ENCODE results near the gene UBE2K.
A peak's percentile ranks its signal among the peaks of the same experiment; 100 is the strongest.
"Not testable (repeated sequence)": the region's sequence is repeated elsewhere in the genome, so short reads cannot be mapped to it uniquely, and the experiment has no call there.

UBE2K gene

DNA sequence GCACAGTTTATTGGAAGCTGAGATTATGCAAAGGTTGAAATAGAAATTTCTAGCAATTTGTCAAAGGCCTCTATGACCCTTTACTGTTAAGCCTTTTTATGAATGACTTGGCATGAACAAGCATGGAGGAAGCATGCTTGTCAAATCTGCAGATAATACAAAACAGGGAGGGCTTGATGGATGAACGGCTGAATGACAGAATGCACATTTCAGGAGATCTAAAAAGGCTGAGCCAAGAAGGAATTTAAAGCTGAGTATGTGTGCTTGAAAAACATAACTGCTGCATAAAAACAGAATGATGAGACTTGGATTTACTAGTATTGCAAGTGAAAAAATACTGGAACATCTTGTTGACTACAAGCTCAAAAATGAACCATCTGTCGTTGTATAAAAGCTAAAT is 29.0 kb upstream of the UBE2K start:
- Mint-ChIP-seq H3K27me3 (no peaks in the 10 kb centered on the region), H3K27ac (no peak overlapping the region), H3K9me3 (no peaks in the 10 kb centered on the region), H3K4me1 (no peaks in the 10 kb centered on the region), H3K4me3 (no peak overlapping the region)
- DNase-seq (no peak), ATAC-seq (no peak)

DNA sequence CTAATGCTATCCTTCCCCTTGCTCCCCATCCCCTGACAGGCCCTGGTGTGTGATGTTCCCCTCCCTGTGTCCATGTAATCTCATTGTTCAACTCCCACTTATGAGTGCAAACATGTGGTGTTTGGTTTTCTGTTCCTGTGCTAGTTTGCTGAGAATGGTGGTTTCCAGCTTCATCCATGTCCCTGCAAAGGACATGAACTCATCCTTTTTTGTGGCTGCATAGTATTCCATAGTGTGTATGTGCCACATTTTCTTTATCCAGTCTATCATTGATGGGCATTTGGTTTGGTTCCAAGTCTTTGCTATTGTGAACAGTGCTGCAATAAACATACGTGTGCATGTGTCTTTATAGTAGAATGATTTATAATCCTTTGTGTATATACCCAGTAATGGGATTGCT is 27.6 kb upstream of the UBE2K start:
- not testable (repeated sequence) for H3K27me3 Mint-ChIP-seq, DNase-seq, ATAC-seq, H3K27ac Mint-ChIP-seq, H3K4me3 Mint-ChIP-seq, H3K9me3 Mint-ChIP-seq, H3K4me1 Mint-ChIP-seq

DNA sequence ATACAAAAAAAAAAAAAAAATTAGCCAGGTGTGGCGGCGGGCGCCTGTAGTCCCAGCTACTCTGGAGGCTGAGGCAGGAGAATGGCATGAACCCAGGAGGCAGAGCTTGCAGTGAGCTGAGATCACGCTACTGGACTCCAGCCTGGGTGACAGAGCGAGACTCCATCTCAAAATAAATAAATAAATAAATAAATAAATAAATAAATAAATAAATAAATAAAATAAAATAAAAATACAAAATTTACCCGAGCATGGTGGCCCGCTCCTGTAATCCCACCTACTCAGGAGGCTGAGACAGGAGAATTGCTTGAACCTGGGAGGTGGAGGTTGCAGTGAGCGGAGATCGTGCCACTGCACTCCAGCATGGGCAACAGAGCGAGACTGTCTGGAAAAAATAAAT is 22.3 kb upstream of the UBE2K start:
- not testable (repeated sequence) for H3K27ac Mint-ChIP-seq, H3K27me3 Mint-ChIP-seq

DNA sequence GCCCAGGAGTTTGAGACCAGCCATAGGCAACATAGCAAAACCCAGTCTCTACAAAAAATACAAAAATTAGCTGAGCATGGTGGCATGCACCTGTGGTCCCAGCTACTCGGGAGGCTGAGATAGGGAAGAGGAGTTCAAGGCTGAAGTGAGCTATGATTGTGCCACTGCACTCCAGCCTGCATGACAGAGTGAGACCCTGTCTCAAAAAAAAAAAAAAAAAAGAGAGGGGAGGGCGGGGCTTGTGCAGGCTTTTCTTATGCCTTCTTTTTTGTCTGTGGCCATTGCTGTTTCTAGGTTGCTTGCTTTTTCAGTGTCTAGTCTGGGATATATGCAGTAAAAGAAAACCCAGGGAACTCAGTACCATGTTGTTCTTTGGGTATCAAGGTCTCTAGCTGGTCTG is 16.9 kb upstream of the UBE2K start:
- not testable (repeated sequence) for H3K4me1 Mint-ChIP-seq, H3K27me3 Mint-ChIP-seq, ATAC-seq, DNase-seq, H3K4me3 Mint-ChIP-seq, H3K9me3 Mint-ChIP-seq, H3K27ac Mint-ChIP-seq

More for the DNA sequence above, 22.3 kb upstream of the UBE2K start:
- not testable (repeated sequence) for H3K4me1 Mint-ChIP-seq, H3K9me3 Mint-ChIP-seq, H3K4me3 Mint-ChIP-seq, ATAC-seq, DNase-seq

DNA sequence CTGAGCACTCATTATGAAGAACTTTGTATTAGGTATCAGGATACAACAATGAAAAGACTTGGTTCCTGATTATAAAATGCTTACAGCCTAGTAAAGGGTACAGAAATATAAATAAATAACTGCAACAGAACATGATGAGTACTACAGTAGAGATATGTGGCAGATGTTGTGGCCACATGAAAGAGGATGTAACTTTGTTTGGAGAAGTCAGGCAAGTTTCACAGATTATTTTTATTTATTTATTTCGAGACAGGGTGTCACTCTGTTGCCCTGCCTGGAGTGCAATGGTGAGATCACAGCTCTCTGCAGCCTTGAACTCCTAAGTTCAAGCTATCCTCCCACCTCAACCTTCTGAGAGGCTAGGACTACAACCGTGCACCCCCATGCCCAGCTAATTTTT is 15.8 kb upstream of the UBE2K start:
- no peak for DNase-seq
- no peaks in the 10 kb centered on the region for H3K9me3 Mint-ChIP-seq
- H3K4me1 Mint-ChIP-seq, result no peaks in the 10 kb centered on the region
- no peak for ATAC-seq
- peaks cover 9% of the 10 kb centered on the region for H3K27me3 Mint-ChIP-seq
- H3K4me3 Mint-ChIP-seq, result no peak overlapping the region
- no peak overlapping the region for H3K27ac Mint-ChIP-seq

DNA sequence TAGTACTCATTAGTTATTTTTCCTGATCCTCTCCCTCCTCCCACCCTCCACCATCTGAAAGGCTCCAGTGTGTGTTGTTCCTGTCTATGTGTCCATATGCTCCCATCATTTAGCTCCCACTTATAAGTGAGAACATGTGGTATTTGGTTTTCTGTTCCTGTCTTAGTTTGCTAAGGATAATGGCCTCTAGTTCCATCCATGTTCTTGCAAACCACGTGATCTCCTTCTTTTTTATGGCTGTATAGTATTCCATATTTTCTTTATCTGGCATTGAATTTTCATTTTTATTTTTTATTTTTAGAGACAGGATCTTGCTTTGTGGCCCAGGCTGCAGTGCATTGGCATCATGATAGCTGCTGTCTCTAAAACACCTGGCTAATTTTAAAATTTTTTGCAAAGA is 11.9 kb upstream of the UBE2K start:
- ATAC-seq, result no peak

DNA sequence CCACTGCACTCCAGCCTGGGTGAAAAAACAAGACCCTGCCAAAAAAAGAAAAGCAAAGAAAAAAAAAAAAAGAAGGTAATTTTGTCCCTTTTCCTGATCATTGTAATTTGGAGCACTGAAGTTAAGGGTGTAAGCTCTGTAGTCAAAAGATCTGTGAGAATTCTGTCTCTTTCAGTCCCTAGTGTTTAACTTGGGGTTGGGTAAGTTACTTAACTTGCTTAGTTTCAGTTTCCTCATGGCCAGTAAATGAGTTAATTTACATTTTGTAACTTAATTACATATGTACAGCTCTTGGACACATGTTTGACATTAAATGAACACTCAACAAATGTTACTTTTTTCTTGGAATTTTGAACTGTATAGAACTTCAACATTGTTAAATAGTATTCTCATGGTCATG is 10.9 kb upstream of the UBE2K start:
- no peaks in the 10 kb centered on the region for H3K9me3 Mint-ChIP-seq
- no peaks in the 10 kb centered on the region for H3K4me1 Mint-ChIP-seq
- H3K27ac Mint-ChIP-seq, result no peak overlapping the region
- DNase-seq, result no peak
- H3K27me3 Mint-ChIP-seq, result no peaks in the 10 kb centered on the region
- ATAC-seq, result no peak
- H3K4me3 Mint-ChIP-seq, result no peak overlapping the region

More for the DNA sequence above, 11.9 kb upstream of the UBE2K start:
- H3K27ac Mint-ChIP-seq, result no peak overlapping the region
- no peaks in the 10 kb centered on the region for H3K4me1 Mint-ChIP-seq
- no peaks in the 10 kb centered on the region for H3K27me3 Mint-ChIP-seq
- DNase-seq, result no peak
- no peaks in the 10 kb centered on the region for H3K9me3 Mint-ChIP-seq
- no peak overlapping the region for H3K4me3 Mint-ChIP-seq

DNA sequence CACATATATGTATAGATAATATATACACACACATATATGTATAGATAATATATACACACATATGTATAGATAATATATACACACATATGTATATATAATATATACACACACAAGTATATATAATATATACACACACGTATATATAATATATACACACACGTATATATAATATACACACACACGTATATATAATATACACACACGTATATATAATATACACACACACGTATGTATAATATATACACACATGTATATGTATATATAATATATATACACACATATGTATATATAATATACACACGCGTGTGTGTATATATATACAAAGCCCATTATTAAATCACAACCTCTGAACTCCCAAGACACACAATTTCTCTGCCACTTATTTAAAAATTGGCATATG is 8.0 kb upstream of the UBE2K start:
- Mint-ChIP-seq H3K27ac (no peak overlapping the region), H3K27me3 (no peaks in the 10 kb centered on the region), H3K4me3 (no peak overlapping the region), H3K4me1 (no peaks in the 10 kb centered on the region), H3K9me3 (no peaks in the 10 kb centered on the region)
- DNase-seq, result no peak
- ATAC-seq, result no peak

DNA sequence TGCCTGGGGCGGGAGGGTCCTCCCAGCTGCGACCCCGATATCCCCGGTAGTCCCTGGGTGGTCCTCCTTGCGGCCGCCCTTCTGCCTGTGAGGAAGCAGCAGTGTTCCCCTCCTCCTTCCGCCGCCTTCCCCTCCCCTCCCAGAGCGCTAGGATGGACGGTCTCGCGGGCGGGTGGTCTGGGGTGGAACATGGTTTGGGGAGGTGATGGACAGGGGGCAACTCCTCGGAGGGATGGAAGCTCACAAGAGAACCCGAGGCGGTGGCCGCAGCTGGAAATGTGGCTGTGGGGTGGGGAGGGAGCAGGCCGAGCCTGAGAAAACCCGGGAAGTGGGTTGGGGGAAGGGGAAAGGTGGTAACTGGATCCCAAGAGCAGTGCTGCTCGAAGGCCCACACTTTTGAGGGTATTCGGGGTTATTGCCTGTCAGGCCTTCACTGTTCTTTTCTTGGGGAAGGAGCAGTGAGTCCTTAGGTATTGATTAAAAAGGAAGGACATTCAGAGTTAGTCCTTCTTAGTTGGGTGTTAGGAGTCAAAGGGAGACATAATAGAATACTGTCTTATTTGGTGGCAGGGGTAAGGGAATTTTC is 581 bp downstream of the UBE2K start:
- ATAC-seq (peak; percentile 45), DNase-seq (no peak)
- H3K27me3 Mint-ChIP-seq, result no peaks in the 10 kb centered on the region
- peak overlapping the region; percentile 99 for H3K27ac Mint-ChIP-seq
- peak overlapping the region; percentile 94 to 100 for H3K4me3 Mint-ChIP-seq
- H3K4me1 Mint-ChIP-seq, result peaks cover 37% of the 10 kb centered on the region
- H3K9me3 Mint-ChIP-seq, result no peaks in the 10 kb centered on the region

DNA sequence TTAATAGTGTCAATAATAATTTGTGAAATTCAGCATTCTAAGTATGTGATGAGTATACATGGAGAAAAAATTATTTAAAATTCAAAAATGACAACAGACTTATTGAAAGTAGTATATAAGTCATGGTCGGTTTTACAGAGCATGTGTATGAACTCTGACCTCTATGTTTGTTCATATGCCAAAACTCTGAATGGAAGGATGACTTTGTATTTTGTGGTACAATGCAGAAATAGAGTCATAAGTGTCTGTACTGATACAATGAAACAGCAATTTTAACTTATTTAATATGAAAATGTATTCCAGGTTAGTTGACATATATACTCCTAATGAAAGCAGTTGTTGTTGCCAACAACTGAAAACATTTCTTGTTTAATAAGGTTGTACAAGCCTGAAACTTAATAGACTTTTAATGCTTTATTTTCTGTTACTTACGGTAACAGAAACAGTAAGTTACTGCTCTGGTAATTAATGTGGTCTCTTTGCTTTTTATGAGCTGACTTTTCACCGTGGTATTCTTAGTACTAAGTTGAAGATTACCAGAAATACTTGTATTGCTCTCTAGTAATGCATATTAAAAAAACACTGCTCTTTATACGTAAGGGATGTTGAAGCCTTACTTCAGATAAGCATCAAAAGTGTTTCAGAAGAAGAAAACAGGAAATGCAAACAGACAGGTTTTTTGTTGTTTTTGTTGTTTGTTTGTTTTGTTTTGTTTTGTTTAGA is 1.9 kb downstream of the UBE2K start:
- peaks cover 37% of the 10 kb centered on the region for H3K4me1 Mint-ChIP-seq
- ATAC-seq, result peak; percentile 39
- DNase-seq, result no peak

DNA sequence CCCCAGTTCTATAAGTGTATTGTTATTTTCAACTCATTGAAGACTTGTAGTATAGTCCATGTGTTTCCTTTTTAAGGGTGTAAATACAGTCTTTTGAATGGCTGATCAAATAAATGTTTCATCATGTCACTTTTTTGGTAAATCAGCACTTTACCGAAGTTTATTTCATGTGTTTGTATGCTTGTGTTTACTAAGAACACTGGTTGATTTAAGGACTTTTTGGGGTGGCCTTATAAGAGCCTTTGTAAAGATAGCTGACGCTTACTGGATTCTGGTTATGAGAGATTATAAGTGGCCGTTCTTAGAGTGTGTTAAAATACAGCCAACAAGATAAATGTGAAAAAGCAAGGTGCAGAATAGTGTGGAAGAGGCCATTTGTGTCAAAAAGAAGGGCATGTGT is 2.6 kb downstream of the UBE2K start:
- no peaks in the 10 kb centered on the region for H3K27me3 Mint-ChIP-seq
- peaks cover 36% of the 10 kb centered on the region for H3K4me1 Mint-ChIP-seq
- no peaks in the 10 kb centered on the region for H3K9me3 Mint-ChIP-seq
- DNase-seq (no peak), ATAC-seq (no peak)
- H3K27ac Mint-ChIP-seq, result no peak overlapping the region
- H3K4me3 Mint-ChIP-seq, result peak overlapping the region; percentile 26 to 94

More for the DNA sequence above, 1.9 kb downstream of the UBE2K start:
- peak overlapping the region; percentile 94 to 100 for H3K4me3 Mint-ChIP-seq
- H3K9me3 Mint-ChIP-seq, result no peaks in the 10 kb centered on the region
- H3K27ac Mint-ChIP-seq, result peak overlapping the region; percentile 80 to 83
- H3K27me3 Mint-ChIP-seq, result no peaks in the 10 kb centered on the region

DNA sequence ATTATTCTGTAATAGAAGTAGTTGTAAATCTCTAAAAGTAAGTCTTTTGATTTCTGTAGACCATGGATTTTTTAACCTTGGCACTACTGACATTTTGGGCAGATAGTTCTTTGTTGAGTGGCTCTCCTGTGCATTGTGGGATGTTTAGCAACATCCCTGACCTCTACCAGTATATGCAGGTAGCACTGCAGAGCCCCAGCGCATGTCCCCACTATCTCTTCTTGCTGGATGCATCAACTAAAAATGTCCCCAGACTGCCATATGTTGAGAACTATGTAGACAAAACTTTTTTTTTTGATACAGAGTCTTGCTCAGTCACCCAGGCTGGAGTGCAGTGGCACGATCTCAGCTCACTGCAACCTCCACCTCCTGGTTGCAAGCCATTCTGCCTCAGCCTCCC is 4.8 kb downstream of the UBE2K start:
- H3K9me3 Mint-ChIP-seq, result no peaks in the 10 kb centered on the region
- H3K4me1 Mint-ChIP-seq, result peaks cover 40% of the 10 kb centered on the region
- H3K27ac Mint-ChIP-seq, result no peak overlapping the region
- H3K27me3 Mint-ChIP-seq, result no peaks in the 10 kb centered on the region
- ATAC-seq (no peak), DNase-seq (no peak)
- no peak overlapping the region for H3K4me3 Mint-ChIP-seq

DNA sequence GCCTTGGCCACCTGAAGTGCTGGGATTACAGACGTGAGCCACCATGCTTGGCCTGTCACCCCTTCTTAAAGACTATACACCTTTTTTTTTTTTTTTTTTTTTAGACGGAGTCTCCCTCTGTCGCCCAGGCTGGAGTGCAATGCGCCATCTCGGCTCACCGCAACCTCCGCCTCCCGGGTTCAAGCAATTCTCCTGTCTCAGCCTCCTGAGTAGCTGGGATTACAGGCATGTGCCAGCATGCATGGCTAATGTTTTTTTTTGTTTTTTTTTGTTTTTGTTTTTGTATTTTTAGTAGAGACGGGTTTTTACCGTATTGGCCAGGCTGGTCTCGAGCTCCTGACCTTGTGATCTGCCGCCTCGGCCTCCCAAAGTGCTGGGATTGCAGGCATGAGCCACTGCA is 6.9 kb downstream of the UBE2K start:
- not testable (repeated sequence) for H3K4me3 Mint-ChIP-seq, ATAC-seq, H3K27me3 Mint-ChIP-seq, DNase-seq, H3K9me3 Mint-ChIP-seq
- Mint-ChIP-seq H3K4me1 (peaks cover 47% of the 10 kb centered on the region), H3K27ac (peak overlapping the region in 1 of 2 donors; percentile 89)

DNA sequence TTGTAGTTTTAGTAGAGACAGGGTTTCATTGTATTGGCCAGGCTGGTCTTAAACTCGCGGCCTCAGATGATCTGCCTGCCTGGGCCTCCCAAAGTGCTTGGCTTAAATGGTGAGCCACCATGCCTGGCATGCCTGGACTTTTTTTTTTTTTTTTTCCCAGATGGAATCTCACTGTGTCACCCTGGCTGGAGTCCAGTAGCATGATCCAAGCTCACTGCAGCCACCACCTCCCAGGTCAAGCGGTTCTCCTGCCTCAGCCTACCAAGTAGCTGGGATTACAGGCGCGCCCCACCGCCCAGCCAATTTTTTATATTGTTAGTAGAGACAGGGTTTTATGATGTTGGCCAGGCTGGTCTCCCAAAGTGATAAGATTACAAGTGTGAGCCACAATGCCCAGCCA is 8.4 kb downstream of the UBE2K start:
- DNase-seq, result no peak
- Mint-ChIP-seq H3K27ac (peak overlapping the region in 1 of 2 donors; percentile 37), H3K27me3 (no peaks in the 10 kb centered on the region), H3K9me3 (no peaks in the 10 kb centered on the region), H3K4me1 (peaks cover 44% of the 10 kb centered on the region), H3K4me3 (no peak overlapping the region)
- ATAC-seq, result peak; percentile 40

DNA sequence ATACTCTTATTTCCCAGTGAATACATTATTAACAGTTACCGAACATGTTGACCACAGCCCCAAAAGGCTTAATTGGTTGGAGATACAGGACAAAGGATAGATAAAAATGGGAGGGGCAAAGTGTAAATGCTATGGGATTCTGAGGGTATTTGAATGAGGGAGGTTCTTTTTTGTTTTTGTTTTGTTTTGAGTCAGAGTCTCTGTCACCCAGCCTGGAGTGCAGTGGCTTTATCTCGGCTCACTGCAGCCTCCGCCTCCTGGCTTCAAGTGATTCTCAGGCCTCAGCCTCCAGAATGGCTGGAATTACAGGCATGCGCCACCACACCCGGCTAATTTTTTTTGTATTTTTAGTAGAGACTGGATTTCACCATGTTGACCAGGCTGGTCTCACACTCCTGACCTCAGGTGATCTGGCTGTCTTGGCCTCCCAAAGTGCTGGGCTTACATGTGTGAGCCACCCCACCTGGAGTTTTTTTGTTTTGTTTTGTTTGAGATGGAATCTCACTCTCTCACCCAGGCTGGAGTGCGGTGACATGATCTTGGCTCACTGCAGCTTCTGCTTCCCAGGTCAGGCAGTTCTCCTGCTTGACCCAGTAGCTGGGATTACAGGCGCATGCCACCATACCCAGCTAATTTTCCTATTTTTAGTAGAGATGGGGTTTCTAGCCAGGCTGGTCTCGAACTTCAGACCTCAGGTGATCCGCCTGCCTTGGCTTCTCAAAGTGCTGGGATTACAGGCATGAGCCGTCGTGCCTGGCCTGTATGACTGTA is 9.0 kb downstream of the UBE2K start:
- H3K4me3 Mint-ChIP-seq, result no peak overlapping the region

More for the DNA sequence above, 9.0 kb downstream of the UBE2K start:
- Mint-ChIP-seq H3K27ac (peak overlapping the region in 1 of 2 donors; percentile 67), H3K9me3 (no peaks in the 10 kb centered on the region), H3K27me3 (no peaks in the 10 kb centered on the region), H3K4me1 (peaks cover 44% of the 10 kb centered on the region)
- ATAC-seq (peak; percentile 74), DNase-seq (no peak)

All from stimulated activated naive CD8-positive, alpha-beta T cell treated with anti-CD3 and anti-CD28 coated beads, Interleukin-15, amount 100 ng/mL, for 72 hours (primary cell).